ENCODE data around the gene CACNA2D1. TPM values are rescaled to one million over a fixed set of nuclear protein-coding genes. Genes with fewer than 3 reads are reported as not detected.

The CACNA2D1 gene
- total and polyA plus RNA-seq, 9 of the 15 experiments (the other 6 are each of a cell fraction or from before 2014, with no cell fraction given): 0.49 TPM; not detected in 8

DNA sequence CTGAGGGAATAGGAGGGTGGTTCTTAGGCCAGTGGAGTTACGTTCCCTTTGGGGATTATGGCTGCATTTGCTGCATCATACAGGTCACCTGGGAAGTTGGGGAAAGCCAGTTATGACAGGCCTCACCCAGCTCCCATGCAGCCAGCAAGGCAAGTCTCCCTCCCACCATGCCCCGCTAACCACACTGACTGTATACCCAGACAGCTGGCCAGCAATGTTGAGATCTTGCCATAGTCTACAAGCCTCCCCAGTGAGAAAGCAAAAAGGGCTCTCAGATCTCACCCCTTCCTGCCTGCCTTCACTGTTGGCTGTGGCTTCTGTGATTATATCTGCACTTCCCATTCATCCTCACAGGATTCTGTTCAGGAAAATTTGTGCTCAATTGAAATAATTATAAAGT, 540.5 kb downstream of the CACNA2D1 start (continued):
- TF ChIP-seq ZFP36 (IDR thresholded peaks at IDR 0.05; ENCODE audit: low read depth, low read length, partially characterized antibody): no peak
- no peak for TF ChIP-seq HDAC8 (tag; IDR thresholded peaks at IDR 0.05)
- no peak for TF ChIP-seq ZC3H11A (IDR thresholded peaks at IDR 0.05; ENCODE audit: low read depth, low read length)
- TF ChIP-seq PHTF2 (CRISPR knock-in tag; IDR thresholded peaks at IDR 0.05): no peak
- TF ChIP-seq, protein P1, sequence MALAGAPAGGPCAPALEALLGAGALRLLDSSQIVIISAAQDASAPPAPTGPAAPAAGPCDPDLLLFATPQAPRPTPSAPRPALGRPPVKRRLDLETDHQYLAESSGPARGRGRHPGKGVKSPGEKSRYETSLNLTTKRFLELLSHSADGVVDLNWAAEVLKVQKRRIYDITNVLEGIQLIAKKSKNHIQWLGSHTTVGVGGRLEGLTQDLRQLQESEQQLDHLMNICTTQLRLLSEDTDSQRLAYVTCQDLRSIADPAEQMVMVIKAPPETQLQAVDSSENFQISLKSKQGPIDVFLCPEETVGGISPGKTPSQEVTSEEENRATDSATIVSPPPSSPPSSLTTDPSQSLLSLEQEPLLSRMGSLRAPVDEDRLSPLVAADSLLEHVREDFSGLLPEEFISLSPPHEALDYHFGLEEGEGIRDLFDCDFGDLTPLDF (CRISPR knock-in tag; IDR thresholded peaks at IDR 0.05): no peak
- TF ChIP-seq TEAD4 (IDR thresholded peaks at IDR 0.05; ENCODE audit: low read length): no peak
- no peak for TF ChIP-seq TEAD4 (CRISPR knock-in tag; IDR thresholded peaks at IDR 0.05; ENCODE audit: borderline replicate concordance)
- no peak for TF ChIP-seq FOXK2 (conservative IDR thresholded peaks at IDR 0.05 in 1 of 2, IDR thresholded peaks at IDR 0.05 in 1 of 2; ENCODE audit: low read depth in 2 of 2)
- no peak for TF ChIP-seq ZNF609 (CRISPR knock-in tag; IDR thresholded peaks at IDR 0.05; ENCODE audit: borderline replicate concordance)
- no peak for TF ChIP-seq HDAC2 (IDR thresholded peaks at IDR 0.05)

Data from K562 (cell line).